HUES64 (cell line): ENCODE results near the gene LMBR1L.
"Not testable (repeated sequence)": the region's sequence is repeated elsewhere in the genome, so short reads cannot be mapped to it uniquely, and the experiment has no call there.

Experiments
- H3K27ac ChIP-seq: 2 replicates; pipeline ENCODE4 v1.7.0; 2013; ENCODE audit warnings: low read depth, low read length, inconsistent platforms
- H3K27me3 ChIP-seq: 2 replicates; pipeline ENCODE4 v1.6.1; 2013; ENCODE audit warnings: mild to moderate bottlenecking, low read length; ENCODE audit not compliant: insufficient read depth
- H3K36me3 ChIP-seq: 2 replicates; pipeline ENCODE4 v1.6.1; 2013; ENCODE audit warnings: mild to moderate bottlenecking, low read length; ENCODE audit not compliant: insufficient read depth
- H3K4me1 ChIP-seq: 2 replicates; pipeline ENCODE4 v1.6.1; 2013; ENCODE audit warnings: mild to moderate bottlenecking, low read length, moderate library complexity; ENCODE audit not compliant: insufficient read depth
- H3K4me3 ChIP-seq: 2 replicates; pipeline ENCODE4 v1.5.1; 2013; ENCODE audit warnings: mild to moderate bottlenecking, low read length, moderate library complexity
- H3K9ac ChIP-seq: 2 replicates; pipeline ENCODE4 v1.6.1; 2013; ENCODE audit warnings: mild to moderate bottlenecking, low read depth, low read length
- H3K9me3 ChIP-seq: 2 replicates; pipeline ENCODE4 v1.6.1; 2013; ENCODE audit warnings: low read depth, low read length; ENCODE audit not compliant: insufficient read depth
- WGBS: fragments of 150-250, 120-280 bp; methylation state at CpG from one replicate; pipeline ENCODE4 v1.1.7; 2013; ENCODE audit warnings: missing lambda C conversion rate; 5-methylcytosine and 5-hydroxymethylcytosine counted together

Gene LMBR1L

DNA sequence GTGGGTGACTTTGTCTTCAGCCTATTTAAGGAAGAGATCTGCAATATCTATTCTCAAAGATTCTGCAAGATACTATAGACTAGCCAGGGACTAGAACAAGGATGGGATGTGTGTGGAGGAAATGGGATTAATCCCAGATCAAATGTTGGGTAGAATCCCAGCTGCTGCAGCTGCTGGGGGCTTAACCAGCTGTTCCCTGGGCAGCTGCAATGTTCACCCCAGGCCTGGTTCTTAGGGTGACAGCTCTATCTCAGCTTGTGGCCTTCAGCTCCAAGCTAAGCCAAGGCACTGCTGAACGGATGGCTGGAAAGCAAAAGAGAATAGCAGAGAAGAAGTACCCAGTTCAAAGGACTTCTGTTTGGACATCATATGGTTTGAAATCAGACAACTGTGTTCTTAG, 30.9 kb downstream of the LMBR1L start:
- Histone ChIP-seq H3K27ac (no peak overlapping the region), H3K9me3 (peaks cover 2% of the 10 kb centered on the region; the same call in 1 of the 2 replicates), H3K4me3 (no peak overlapping the region), H3K27me3 (peaks cover 10% of the 10 kb centered on the region; the same call in 1 of the 2 replicates), H3K9ac (no peak overlapping the region), H3K36me3 (no peaks in the 10 kb centered on the region), H3K4me1 (no peaks in the 10 kb centered on the region)
- 84% methylated on average over 1 of the region's 1 CpG for WGBS

DNA sequence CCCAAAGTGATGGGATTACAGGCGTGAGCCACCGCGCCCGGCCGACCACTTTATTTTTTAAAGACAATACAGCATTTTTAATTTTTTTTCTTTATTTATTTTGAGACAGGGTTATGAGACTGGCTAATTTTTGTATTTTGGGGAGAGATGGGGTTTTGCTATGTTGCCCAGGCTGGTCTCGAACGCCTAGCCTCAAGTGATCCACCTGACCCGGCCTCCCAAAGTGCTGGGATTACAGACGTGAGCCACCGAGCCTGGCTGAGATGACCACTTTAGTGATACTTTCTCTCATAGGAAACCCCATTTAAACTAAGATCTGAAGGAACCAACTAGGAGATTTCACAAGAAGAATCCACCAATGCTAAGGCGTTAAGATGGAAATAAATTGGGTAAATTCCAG, 39.7 kb downstream of the LMBR1L start:
- Histone ChIP-seq H3K27me3 (peaks cover 14% of the 10 kb centered on the region), H3K27ac (no peak overlapping the region), H3K9ac (no peak overlapping the region), H3K4me1 (peaks cover 8% of the 10 kb centered on the region), H3K36me3 (no peaks in the 10 kb centered on the region), H3K4me3 (no peak overlapping the region), H3K9me3 (no peaks in the 10 kb centered on the region)
- WGBS: 97% methylated on average over 9 of the region's 11 CpGs

DNA sequence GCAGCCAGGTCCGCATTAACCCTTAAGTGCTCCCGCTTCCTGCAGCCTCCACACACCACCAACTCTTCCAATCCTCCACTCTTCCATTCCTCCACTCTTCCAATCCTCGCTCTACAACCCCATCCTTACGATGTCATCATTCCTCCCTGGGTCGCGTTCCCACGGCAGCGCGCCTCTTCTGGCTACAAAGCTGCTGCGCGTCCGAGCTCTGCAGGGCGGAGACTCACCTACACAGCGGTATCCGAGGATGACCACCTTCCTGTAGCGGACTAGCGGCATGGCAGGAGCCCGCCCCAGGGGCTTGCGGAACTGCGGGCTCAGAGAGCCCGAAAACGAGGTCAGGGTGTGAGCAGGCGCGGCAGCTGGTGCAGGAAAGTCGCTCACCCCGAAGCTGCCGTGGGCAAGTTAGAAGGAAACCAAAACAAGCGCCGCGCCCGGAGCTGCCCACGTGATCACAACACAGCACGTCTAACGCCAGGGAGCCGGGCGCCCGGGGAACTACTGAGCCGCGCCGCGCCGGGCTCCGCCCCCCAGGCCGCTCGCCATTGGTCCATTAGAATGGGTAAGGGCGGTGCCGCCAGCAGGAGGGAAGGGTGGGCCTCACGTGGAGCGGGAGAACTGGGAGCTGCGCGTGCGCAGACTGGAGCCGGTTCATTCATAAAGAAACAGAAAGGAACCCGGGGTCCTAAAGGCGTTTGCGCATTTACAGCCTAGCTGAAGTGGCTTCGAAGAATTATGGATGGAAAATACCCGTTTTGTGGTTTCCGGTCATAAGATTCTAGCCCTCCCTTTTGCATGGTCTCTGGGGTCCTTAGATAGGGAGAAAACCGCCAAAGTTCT, 40.9 kb downstream of the LMBR1L start, which contains the start of gene RHEBL1:
Gene RHEBL1, minus strand, starts transcription at position 473 of the 840 bp plus-strand sequence. Its CDS starts 194 bp downstream, at position 279.
- no peak within 1 kb of the TSS for H3K27ac ChIP-seq
- peak within 1 kb of the TSS; percentile 23; the same call in 1 of the 2 replicates for H3K9ac ChIP-seq

GRCh38 chr12:49068879-49069506, 41.7 kb downstream of the LMBR1L start:
- Histone ChIP-seq H3K9ac (peak overlapping the region; percentile 23; the same call in 1 of the 2 replicates), H3K9me3 (no peaks in the 10 kb centered on the region), H3K27ac (no peak overlapping the region), H3K4me1 (peaks cover 8% of the 10 kb centered on the region), H3K36me3 (no peaks in the 10 kb centered on the region; the same call in 1 of the 2 replicates), H3K4me3 (peak overlapping the region; percentile 72), H3K27me3 (peaks cover 14% of the 10 kb centered on the region)
- WGBS: 18% methylated on average over 19 of the region's 21 CpGs

More for the DNA sequence above, 40.9 kb downstream of the LMBR1L start, which contains the start of gene RHEBL1:
- peaks cover 14% of the 10 kb centered on the region for H3K27me3 ChIP-seq
- H3K4me3 ChIP-seq: peak within 1 kb of the TSS; percentile 72
- no peaks in the 10 kb centered on the region; the same call in 1 of the 2 replicates for H3K36me3 ChIP-seq
- peaks cover 8% of the 10 kb centered on the region for H3K4me1 ChIP-seq
- no peaks in the 10 kb centered on the region for H3K9me3 ChIP-seq
- WGBS: 1% methylated on average over 60 of the region's 60 CpGs

GRCh38 chr12:49066120-49066519, 44.5 kb downstream of the LMBR1L start:
- 60% methylated on average over 4 of the region's 4 CpGs for WGBS
- no peak overlapping the region for H3K27ac ChIP-seq
- peaks cover 14% of the 10 kb centered on the region for H3K27me3 ChIP-seq
- H3K4me1 ChIP-seq: peaks cover 13% of the 10 kb centered on the region
- no peaks in the 10 kb centered on the region; the same call in 1 of the 2 replicates for H3K36me3 ChIP-seq
- no peak overlapping the region for H3K9ac ChIP-seq
- no peaks in the 10 kb centered on the region for H3K9me3 ChIP-seq
- no peak overlapping the region for H3K4me3 ChIP-seq

- Histone ChIP-seq H3K4me3 (no peak overlapping the region), H3K27me3 (peaks cover 14% of the 10 kb centered on the region), H3K27ac (no peak overlapping the region), H3K36me3 (no peaks in the 10 kb centered on the region; the same call in 1 of the 2 replicates), H3K9ac (no peak overlapping the region), H3K4me1 (peaks cover 9% of the 10 kb centered on the region; the same call in 1 of the 2 replicates), H3K9me3 (no peaks in the 10 kb centered on the region)
- WGBS: 95% methylated on average over 5 of the region's 5 CpGs
Observed at GRCh38 chr12:49064767-49065152, 45.9 kb downstream of the LMBR1L start.

GRCh38 chr12:49061916-49062315, 48.7 kb downstream of the LMBR1L start:
- H3K4me3 ChIP-seq: 0 out of 2 replicates have a peak overlapping the region, but pooled peaks have one; percentile 84
- 92% methylated on average over 16 of the region's 17 CpGs for WGBS
- H3K4me1 ChIP-seq: peaks cover 20% of the 10 kb centered on the region; the same call in 1 of the 2 replicates
- not testable (repeated sequence) for H3K36me3 ChIP-seq, H3K9ac ChIP-seq, H3K27me3 ChIP-seq, H3K9me3 ChIP-seq, H3K27ac ChIP-seq

DNA sequence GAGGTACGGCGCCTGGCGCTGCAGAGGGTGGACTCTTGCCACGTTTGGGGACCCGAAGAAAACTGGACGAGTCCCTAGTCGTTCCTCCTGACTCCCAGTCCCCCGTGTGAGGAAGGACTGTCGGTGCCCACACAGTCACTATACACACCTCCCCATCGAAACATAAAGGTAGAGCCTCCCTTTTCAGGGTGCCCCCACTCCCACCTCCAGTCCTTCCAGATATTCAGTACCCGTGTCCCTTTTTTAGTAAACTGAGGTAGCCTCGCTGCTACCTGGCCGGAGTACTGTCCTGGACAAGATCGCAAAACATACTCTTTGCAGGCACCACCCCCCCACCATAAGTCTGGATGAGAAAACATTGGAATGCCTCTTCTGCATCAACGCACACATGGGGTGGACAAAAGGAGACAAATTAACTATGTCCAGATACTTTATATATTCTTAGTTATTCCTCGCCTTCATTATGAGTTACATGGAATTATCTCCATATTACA, 49.4 kb downstream of the LMBR1L start:
- H3K27me3 ChIP-seq: no peaks in the 10 kb centered on the region
- WGBS: 11% methylated on average over 14 of the region's 16 CpGs
- H3K4me3 ChIP-seq: peak overlapping the region; percentile 84
- H3K9ac ChIP-seq: peak overlapping the region; percentile 99
- no peaks in the 10 kb centered on the region; the same call in 1 of the 2 replicates for H3K36me3 ChIP-seq
- peak overlapping the region; percentile 98 for H3K27ac ChIP-seq
- H3K4me1 ChIP-seq: peaks cover 27% of the 10 kb centered on the region
- H3K9me3 ChIP-seq: no peaks in the 10 kb centered on the region

DNA sequence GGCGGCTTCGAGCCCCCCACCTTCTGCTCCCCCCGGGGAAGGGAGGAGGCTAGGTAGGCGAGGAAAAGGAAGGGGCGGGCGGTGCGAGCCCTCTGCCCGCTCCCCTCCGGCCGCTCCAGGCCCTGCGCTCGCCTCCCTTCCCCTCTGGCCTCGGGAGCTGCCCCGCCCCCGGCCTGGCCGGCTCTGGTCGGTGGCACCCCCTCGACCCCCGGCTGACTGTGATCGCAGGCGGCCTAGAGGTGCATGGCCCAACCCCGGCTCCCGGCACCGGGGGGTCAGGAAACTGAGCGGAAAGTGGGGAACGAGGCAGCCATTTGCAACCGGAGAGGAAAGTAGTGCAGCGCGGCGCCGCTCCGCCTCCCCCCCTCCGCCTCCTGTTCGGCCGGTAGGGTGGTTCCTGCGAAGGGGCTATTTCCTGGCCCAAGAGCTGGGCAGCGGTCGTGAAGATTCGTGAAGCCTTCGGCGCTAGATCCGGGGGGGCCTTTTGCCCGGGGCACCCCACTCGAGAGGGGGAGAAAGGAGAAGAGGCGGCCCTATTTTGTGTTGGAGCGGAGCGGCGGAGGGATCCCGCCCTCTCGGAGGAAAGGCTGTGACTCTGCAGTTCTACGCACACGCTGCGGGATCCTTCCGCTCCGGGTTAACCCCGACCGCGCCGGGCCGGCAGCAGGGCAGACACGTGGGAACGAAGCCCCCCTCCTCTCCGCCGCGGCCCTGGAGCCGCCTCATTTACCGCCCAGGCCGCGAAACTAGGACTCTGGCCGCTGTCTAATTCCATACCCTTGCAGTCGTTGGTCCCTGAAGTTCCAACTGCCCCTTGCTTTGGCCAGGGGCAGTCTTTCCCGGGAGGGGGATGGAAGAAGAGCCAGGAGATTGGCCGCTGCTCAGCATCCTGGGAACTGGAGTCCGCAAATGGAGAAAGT, 50.1 kb downstream of the LMBR1L start, which contains the start of gene KMT2D:
Gene KMT2D, minus strand, starts transcription at position 558 of the 920 bp plus-strand sequence. CDS start 5,470 bp downstream, outside the sequence.
- H3K9me3 ChIP-seq: no peaks in the 10 kb centered on the region
- peak within 1 kb of the TSS; percentile 99 for H3K9ac ChIP-seq
- peak within 1 kb of the TSS; percentile 98 for H3K27ac ChIP-seq
- peaks cover 2% of the 10 kb centered on the region for H3K36me3 ChIP-seq
- H3K27me3 ChIP-seq: no peaks in the 10 kb centered on the region
- peaks cover 29% of the 10 kb centered on the region for H3K4me1 ChIP-seq
- WGBS: under 1% methylated on average over 72 of the region's 74 CpGs
- H3K4me3 ChIP-seq: peak within 1 kb of the TSS; percentile 84
